Esophagus (tissue), 2 donors: ENCODE results near the gene SLC7A6OS. TPM values are rescaled to one million over a fixed set of nuclear protein-coding genes. Genes with fewer than 3 reads are reported as not detected.
A peak's percentile ranks its signal among the peaks of the same experiment; 100 is the strongest.

Experiments
- H3K27ac ChIP-seq, 2 donors: one replicate each; pipeline ENCODE4 v1.5.1; 2013; ENCODE audit warnings: low read depth in 2 of 2, mild to moderate bottlenecking in 2 of 2, inconsistent platforms in 1 of 2, low read length in 1 of 2, moderate library complexity in 1 of 2
- H3K27me3 ChIP-seq, 2 donors: one replicate each; pipeline ENCODE4 v1.6.1; 2013; ENCODE audit warnings: low read length in 2 of 2, control low read depth in 1 of 2, mild to moderate bottlenecking in 1 of 2; ENCODE audit not compliant: insufficient read depth in 2 of 2, control insufficient read depth in 1 of 2
- H3K36me3 ChIP-seq, 2 donors: one replicate each; pipeline ENCODE4 v1.6.1; 2013; ENCODE audit warnings: low read length in 1 of 2; ENCODE audit not compliant: control insufficient read depth in 2 of 2, insufficient read depth in 2 of 2
- H3K4me1 ChIP-seq, 2 donors: one replicate each; pipeline ENCODE4 v1.6.1; 2013; ENCODE audit warnings: low read length in 1 of 2; ENCODE audit not compliant: control insufficient read depth in 2 of 2, insufficient read depth in 2 of 2
- H3K4me3 ChIP-seq, 2 donors: one replicate each; pipeline ENCODE4 v1.5.1; 2013; ENCODE audit warnings: low read length in 2 of 2, mild to moderate bottlenecking in 2 of 2, low read depth in 1 of 2, moderate library complexity in 1 of 2
- H3K9me3 ChIP-seq, 2 donors: one replicate each; pipeline ENCODE4 v1.6.1; 2013; ENCODE audit warnings: mild to moderate bottlenecking in 2 of 2, low read depth in 1 of 2, low read length in 1 of 2, moderate library complexity in 1 of 2; ENCODE audit not compliant: control insufficient read depth in 2 of 2, insufficient read depth in 1 of 2
- WGBS, 2 donors: extraction: QIAGEN DNeasy Blood & Tissue Kit; methylation state at CpG; one replicate each; pipeline ENCODE4 v1.1.7; 2013; 5-methylcytosine and 5-hydroxymethylcytosine counted together
- polyA plus RNA-seq, 2 donors: library from polyadenylated mRNA; stranded (reverse); fragments of 200-250 nt; gene quantifications; one replicate each; pipeline ENCODE4 v1.2.3, GENCODE V29; 2013
- donor health status: healthy with polysubstance abuse.
- donor health status: Bipolar disorder and iron deficiency.

SLC7A6OS gene
- polyA plus RNA-seq, 2 donors, result 4.4 to 4.9 TPM

GRCh38 chr16:68263559-68264127, 47.1 kb downstream of the SLC7A6OS start:
- Histone ChIP-seq H3K36me3 (peaks cover 0 to 11% of the 10 kb centered on the region in 2 donors), H3K4me3 (peak overlapping the region; percentile 76 to 87), H3K27me3 (no peaks in the 10 kb centered on the region), H3K9me3 (no peaks in the 10 kb centered on the region), H3K27ac (peak overlapping the region; percentile 94 to 96), H3K4me1 (peaks cover 3% of the 10 kb centered on the region in 2 donors)
- WGBS, 2 donors, result 37 to 40% methylated on average over 11 of the region's 11 CpGs

DNA sequence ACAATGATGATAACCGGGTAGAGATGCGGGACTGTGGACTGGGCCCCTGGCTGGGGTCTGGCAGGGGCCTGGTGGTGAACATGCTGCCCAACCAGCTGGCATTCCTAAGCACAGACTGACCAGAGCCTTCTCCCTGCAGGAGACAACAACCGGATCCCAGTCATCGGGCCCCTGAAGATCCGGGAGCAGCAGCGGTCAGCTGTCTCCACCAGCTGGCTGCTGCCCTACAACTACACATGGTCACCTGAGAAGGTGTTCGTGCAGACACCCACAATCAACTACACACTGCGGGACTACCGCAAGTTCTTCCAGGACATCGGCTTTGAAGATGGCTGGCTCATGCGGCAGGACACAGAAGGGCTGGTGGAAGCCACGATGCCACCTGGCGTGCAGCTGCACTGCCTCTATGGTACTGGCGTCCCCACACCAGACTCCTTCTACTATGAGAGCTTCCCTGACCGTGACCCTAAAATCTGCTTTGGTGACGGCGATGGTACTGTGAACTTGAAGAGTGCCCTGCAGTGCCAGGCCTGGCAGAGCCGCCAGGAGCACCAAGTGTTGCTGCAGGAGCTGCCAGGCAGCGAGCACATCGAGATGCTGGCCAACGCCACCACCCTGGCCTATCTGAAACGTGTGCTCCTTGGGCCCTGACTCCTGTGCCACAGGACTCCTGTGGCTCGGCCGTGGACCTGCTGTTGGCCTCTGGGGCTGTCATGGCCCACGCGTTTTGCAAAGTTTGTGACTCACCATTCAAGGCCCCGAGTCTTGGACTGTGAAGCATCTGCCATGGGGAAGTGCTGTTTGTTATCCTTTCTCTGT, 51.5 kb downstream of the SLC7A6OS start:
- Histone ChIP-seq H3K27me3 (no peaks in the 10 kb centered on the region), H3K4me1 (peaks cover 3 to 8% of the 10 kb centered on the region in 2 donors), H3K9me3 (no peaks in the 10 kb centered on the region), H3K36me3 (peaks cover 0 to 22% of the 10 kb centered on the region in 2 donors), H3K27ac (no peak overlapping the region), H3K4me3 (no peak overlapping the region)
- 90% methylated on average over 27 of the region's 27 CpGs for WGBS, 2 donors

GRCh38 chr16:68257906-68258800, 52.6 kb downstream of the SLC7A6OS start:
- Histone ChIP-seq H3K9me3 (no peaks in the 10 kb centered on the region), H3K36me3 (peaks cover 0 to 25% of the 10 kb centered on the region in 2 donors), H3K4me3 (no peak overlapping the region), H3K27ac (peak overlapping the region in 1 of 2 donors; percentile 50), H3K27me3 (no peaks in the 10 kb centered on the region), H3K4me1 (peaks cover 0 to 5% of the 10 kb centered on the region in 2 donors)
- WGBS, 2 donors, result 67 to 69% methylated on average over 13 of the region's 13 CpGs

DNA sequence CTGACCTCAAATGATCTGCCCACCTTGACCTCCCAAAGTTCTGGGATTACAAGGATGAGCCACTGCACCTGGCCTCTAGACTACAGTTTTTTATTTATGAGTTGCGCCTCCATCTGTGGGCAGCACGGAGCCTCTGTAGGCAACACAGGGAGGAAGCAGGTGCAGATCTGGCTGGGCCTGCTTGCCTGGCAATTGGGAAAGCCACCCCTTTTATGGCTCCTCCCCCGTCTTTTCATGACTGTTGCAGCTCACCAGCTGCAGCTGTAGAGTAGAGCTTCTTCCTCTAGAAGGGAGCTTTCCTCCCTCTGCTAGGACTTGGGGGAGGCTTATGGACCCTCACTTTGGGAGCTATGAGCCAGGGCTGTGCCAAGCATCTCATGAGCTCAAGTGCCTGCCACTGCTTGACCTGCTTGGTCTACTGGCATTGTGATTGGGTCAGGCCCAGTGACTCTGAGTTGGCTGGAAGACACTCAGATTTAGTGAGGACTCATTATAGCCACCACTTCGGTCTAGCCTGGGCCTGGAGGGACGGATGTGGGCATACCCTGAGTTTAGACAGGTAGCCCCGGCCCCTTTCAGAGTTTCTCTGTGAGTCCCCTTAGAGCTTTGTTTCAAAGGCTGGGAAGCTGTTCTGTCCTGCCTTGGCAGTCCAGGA, 53.4 kb downstream of the SLC7A6OS start:
- H3K36me3 ChIP-seq, result peaks cover 0 to 25% of the 10 kb centered on the region in 2 donors

DNA sequence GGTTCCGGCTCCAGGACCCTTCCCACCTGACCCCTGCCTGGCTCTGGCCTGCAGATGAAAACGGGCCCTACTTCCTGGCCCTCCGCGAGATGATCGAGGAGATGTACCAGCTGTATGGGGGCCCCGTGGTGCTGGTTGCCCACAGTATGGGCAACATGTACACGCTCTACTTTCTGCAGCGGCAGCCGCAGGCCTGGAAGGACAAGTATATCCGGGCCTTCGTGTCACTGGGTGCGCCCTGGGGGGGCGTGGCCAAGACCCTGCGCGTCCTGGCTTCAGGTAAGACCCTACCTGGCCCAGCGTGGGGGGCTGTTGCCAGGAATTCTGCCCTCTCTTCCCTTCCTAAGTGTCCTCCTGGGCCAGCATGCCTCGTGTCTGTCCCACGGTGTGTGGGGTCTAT, 55.0 kb downstream of the SLC7A6OS start:
- H3K36me3 ChIP-seq, result peaks cover 0 to 25% of the 10 kb centered on the region in 2 donors

More for the DNA sequence above, 53.4 kb downstream of the SLC7A6OS start:
- H3K4me3 ChIP-seq, result no peak overlapping the region
- peak overlapping the region in 1 of 2 donors; percentile 48 for H3K27ac ChIP-seq
- H3K27me3 ChIP-seq, result no peaks in the 10 kb centered on the region
- WGBS, 2 donors, result 76 to 82% methylated on average over 6 of the region's 6 CpGs
- H3K4me1 ChIP-seq, result peaks cover 0 to 5% of the 10 kb centered on the region in 2 donors
- H3K9me3 ChIP-seq, result no peaks in the 10 kb centered on the region

DNA sequence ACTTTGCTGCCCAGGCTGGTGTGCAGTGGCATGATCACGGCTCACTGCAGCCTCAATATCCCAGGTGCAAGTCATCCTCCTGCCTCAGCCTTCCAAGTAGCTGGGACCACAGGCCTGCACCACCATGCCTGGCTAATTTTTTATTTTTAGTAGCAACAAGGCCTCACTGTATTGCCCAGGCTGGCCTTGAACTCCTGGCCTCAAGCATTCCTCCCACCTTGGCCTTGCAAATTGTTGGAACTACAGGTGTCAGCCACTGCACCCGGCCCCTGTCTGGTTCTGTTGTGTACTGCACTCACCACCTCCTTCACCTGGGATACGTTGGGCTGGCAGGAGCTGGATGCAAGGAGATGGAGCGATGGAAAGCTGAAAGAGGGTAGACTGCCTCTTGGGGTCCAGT, 57.0 kb downstream of the SLC7A6OS start:
- H3K9me3 ChIP-seq, result no peaks in the 10 kb centered on the region
- H3K27me3 ChIP-seq, result no peaks in the 10 kb centered on the region
- no peak overlapping the region for H3K4me3 ChIP-seq
- no peak overlapping the region for H3K27ac ChIP-seq
- WGBS, 2 donors, result 88 to 91% methylated on average over 4 of the region's 4 CpGs
- peaks cover 0 to 5% of the 10 kb centered on the region in 2 donors for H3K4me1 ChIP-seq
- peaks cover 0 to 14% of the 10 kb centered on the region in 2 donors for H3K36me3 ChIP-seq

More for the DNA sequence above, 55.0 kb downstream of the SLC7A6OS start:
- H3K4me3 ChIP-seq, result no peak overlapping the region
- H3K4me1 ChIP-seq, result peaks cover 0 to 5% of the 10 kb centered on the region in 2 donors
- no peak overlapping the region for H3K27ac ChIP-seq
- H3K27me3 ChIP-seq, result no peaks in the 10 kb centered on the region
- no peaks in the 10 kb centered on the region for H3K9me3 ChIP-seq
- 89 to 94% methylated on average over 18 of the region's 18 CpGs for WGBS, 2 donors

DNA sequence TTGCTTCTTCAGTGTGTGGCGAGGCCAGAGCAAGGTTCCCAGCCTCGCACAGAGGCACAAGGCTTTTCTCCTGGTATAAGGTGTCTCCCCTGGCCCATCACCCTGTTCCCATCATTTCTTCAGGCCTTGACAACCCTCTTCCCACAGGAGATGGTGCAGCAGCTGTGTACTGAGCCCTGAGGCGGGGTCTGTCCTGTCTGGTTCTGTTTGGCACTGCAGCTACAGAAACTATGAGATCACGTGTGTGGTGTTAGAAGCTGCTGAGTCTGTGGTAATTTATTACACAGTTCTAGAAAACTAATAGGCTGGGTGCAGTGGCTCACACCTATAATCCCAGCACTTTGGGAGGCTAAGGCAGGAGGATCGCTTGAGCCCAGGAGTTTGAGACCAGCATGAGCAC, 58.4 kb downstream of the SLC7A6OS start:
- Histone ChIP-seq H3K4me3 (no peak overlapping the region), H3K27me3 (no peaks in the 10 kb centered on the region), H3K27ac (no peak overlapping the region), H3K4me1 (peaks cover 0 to 2% of the 10 kb centered on the region in 2 donors), H3K36me3 (peaks cover 0 to 14% of the 10 kb centered on the region in 2 donors), H3K9me3 (no peaks in the 10 kb centered on the region)
- WGBS, 2 donors, result 85 to 87% methylated on average over 5 of the region's 5 CpGs

- H3K27ac ChIP-seq, result no peak overlapping the region
Measured at GRCh38 chr16:68251832-68252231, 58.9 kb downstream of the SLC7A6OS start.

DNA sequence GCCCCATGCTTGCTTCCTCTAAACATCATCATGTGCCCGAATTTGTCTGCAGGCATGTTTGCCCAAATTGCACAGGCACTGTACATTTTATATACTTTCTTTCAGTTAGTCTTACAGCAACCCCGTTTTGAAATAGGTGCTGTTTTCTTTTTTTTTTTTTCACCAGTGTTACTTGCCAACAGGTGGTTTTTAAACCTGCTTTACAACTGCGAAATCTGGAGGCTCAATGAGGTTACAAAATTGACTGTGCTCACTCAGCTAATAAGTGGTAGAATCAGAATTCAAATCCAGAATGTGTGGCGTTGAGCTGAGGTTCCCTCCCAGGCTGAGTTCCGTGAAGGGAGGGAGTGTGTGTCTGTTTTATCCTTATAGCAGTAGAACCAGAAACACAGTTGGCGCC, 59.8 kb downstream of the SLC7A6OS start:
- no peak overlapping the region for H3K4me3 ChIP-seq

More at GRCh38 chr16:68251832-68252231, 58.9 kb downstream of the SLC7A6OS start:
- 83 to 93% methylated on average over 5 of the region's 5 CpGs for WGBS, 2 donors
- no peaks in the 10 kb centered on the region for H3K27me3 ChIP-seq
- H3K4me1 ChIP-seq, result peaks cover 0 to 3% of the 10 kb centered on the region in 2 donors
- H3K9me3 ChIP-seq, result no peaks in the 10 kb centered on the region
- peaks cover 0 to 14% of the 10 kb centered on the region in 2 donors for H3K36me3 ChIP-seq
- no peak overlapping the region for H3K4me3 ChIP-seq

More for the DNA sequence above, 59.8 kb downstream of the SLC7A6OS start:
- WGBS, 2 donors, result 81 to 84% methylated on average over 6 of the region's 6 CpGs
- H3K27me3 ChIP-seq, result no peaks in the 10 kb centered on the region
- H3K36me3 ChIP-seq, result peaks cover 0 to 14% of the 10 kb centered on the region in 2 donors
- H3K9me3 ChIP-seq, result no peaks in the 10 kb centered on the region
- H3K4me1 ChIP-seq, result peaks cover 6 to 10% of the 10 kb centered on the region in 2 donors
- H3K27ac ChIP-seq, result no peak overlapping the region
